ENCODE data around the gene GATAD2A.
"Not testable (repeated sequence)": the region's sequence is repeated elsewhere in the genome, so short reads cannot be mapped to it uniquely, and the experiment has no call there.

GATAD2A gene

GRCh38 chr19:19447536-19448237, 42.2 kb downstream of the GATAD2A start:
- DNase-seq (ENCODE audit: low spot score): no peak

- DNase-seq (ENCODE audit: low spot score): no peak
These were observed 42.7 kb downstream of the GATAD2A start for GRCh38 chr19:19448238-19448544.

GRCh38 chr19:19451429-19452242, 46.2 kb downstream of the GATAD2A start:
- DNase-seq (ENCODE audit: low spot score): no peak

GRCh38 chr19:19452243-19453124, 47.0 kb downstream of the GATAD2A start:
- DNase-seq (ENCODE audit: low spot score): no peak

- DNase-seq (ENCODE audit: low spot score): no peak
These were observed 47.6 kb downstream of the GATAD2A start for GRCh38 chr19:19453125-19453454.

GRCh38 chr19:19455166-19455919, 49.9 kb downstream of the GATAD2A start:
- not testable (repeated sequence) for DNase-seq (ENCODE audit: low spot score)

- no peak for DNase-seq (ENCODE audit: low spot score)
These were observed 52.2 kb downstream of the GATAD2A start for GRCh38 chr19:19457671-19458070.

GRCh38 chr19:19458110-19458816, 52.8 kb downstream of the GATAD2A start:
- no peak for DNase-seq (ENCODE audit: low spot score)

GRCh38 chr19:19459073-19459472, 53.6 kb downstream of the GATAD2A start:
- no peak for DNase-seq (ENCODE audit: low spot score)

- peak; percentile 73 for DNase-seq (ENCODE audit: low spot score)
These were observed 54.3 kb downstream of the GATAD2A start for GRCh38 chr19:19459707-19460251.

- DNase-seq (ENCODE audit: low spot score): no peak
These were observed 54.8 kb downstream of the GATAD2A start for GRCh38 chr19:19460258-19460731.

GRCh38 chr19:19460761-19461265, 55.3 kb downstream of the GATAD2A start:
- peak; percentile 63 for DNase-seq (ENCODE audit: low spot score)

- no peak for DNase-seq (ENCODE audit: low spot score)
These were observed 55.8 kb downstream of the GATAD2A start for GRCh38 chr19:19461306-19461670.

- peak; percentile 52 for DNase-seq (ENCODE audit: low spot score)
These were observed 56.5 kb downstream of the GATAD2A start for GRCh38 chr19:19461671-19462622.

- DNase-seq (ENCODE audit: low spot score): peak; percentile 81
These were observed 58.1 kb downstream of the GATAD2A start for GRCh38 chr19:19463348-19464117.

- peak; percentile 58 for DNase-seq (ENCODE audit: low spot score)
These were observed 59.0 kb downstream of the GATAD2A start for GRCh38 chr19:19464339-19465098.

- no peak for DNase-seq (ENCODE audit: low spot score)
These were observed 60.1 kb downstream of the GATAD2A start for GRCh38 chr19:19465436-19466070.

Measured in AG08395 (cell line).